K562 (cell line): Measurements from ENCODE around the gene CDC14A. TPM values are rescaled to one million over a fixed set of nuclear protein-coding genes. Genes with fewer than 3 reads are reported as not detected.

Source experiments
- ATAC-seq: fragments of 200-7000 bp; cut with Tn5 transposase; 3 replicates; pipeline ENCODE4 v1.9.1; 2020; ENCODE audit warnings: moderate library complexity
- BruUV-seq: library from RNA; stranded (reverse); fragments of 400-500 nt; replicated peaks from 2 replicates; lab custom pipeline; 2021; lab: Mats Ljungman, UMichigan
- CTCF ChIA-PET: fragments of 300-600 bp; formaldehyde crosslinking; extraction: SDS; loops from one replicate; lab custom pipeline; 2021; ENCODE audit warnings: low intra/inter-chr PET ratio; lab: Yijun Ruan, JAX
- POLR2A ChIA-PET: fragments of 300-600, 350-650 bp; sonication (Branson Sonifier 250); formaldehyde crosslinking; extraction: SDS; loops from one replicate; lab custom pipeline; 2021; ENCODE audit warnings: antibody characterized with exemption, inconsistent platforms; lab: Yijun Ruan, JAX
- DNase-seq, 4 experiments: peaks; one replicate each; pipeline versions ENCODE4 v3.0.0 to v3.0.0-alpha.2; 2011 to 2018; ENCODE audit warnings: low spot score in 3 of 4, mixed read lengths in 3 of 4; ENCODE audit errors: extremely low read depth in 1 of 4
- FAIRE-seq: peaks from 2 replicates; lab custom pipeline; 2011; peaks lifted over from hg19 to GRCh38; lab: Jason Lieb, UNC
- H2AFZ ChIP-seq: 2 replicates; pipeline ENCODE4 v1.6.0; 2011; ENCODE audit warnings: low read depth, low read length, control low read depth, inconsistent platforms
- H3K27ac ChIP-seq: fragments of 200-600 bp; 3 replicates; pipeline ENCODE4 v1.8.0; 2011; ENCODE audit warnings: low read depth, mild to moderate bottlenecking, control low read depth, inconsistent platforms, low read length, moderate library complexity, mixed read lengths; ENCODE audit errors: extremely low read depth
- H3K27me3 ChIP-seq, 2 experiments: fragments of 300-600 bp in 1 of 2; 2 replicates in 1 of 2; 3 replicates in 1 of 2; pipeline versions ENCODE4 v1.6.0 to v1.8.0; 2011; ENCODE audit warnings: inconsistent platforms in 2 of 2, low read length in 2 of 2, mild to moderate bottlenecking in 1 of 2, mixed read lengths in 1 of 2, moderate library complexity in 1 of 2; ENCODE audit not compliant: control insufficient read depth in 2 of 2, insufficient read depth in 2 of 2
- H3K36me3 ChIP-seq: fragments of 300-600 bp; 3 replicates; pipeline ENCODE4 v1.8.0; 2011; ENCODE audit warnings: mild to moderate bottlenecking, low read length, inconsistent platforms; ENCODE audit not compliant: control insufficient read depth, insufficient read depth
- H3K4me1 ChIP-seq, 2 experiments: fragments of 200-600 bp in 1 of 2; replicated peaks in 1 of 2; 2 replicates in 1 of 2; 3 replicates in 1 of 2; pipeline versions ENCODE4 v1.5.1 to v1.8.0; 2011; ENCODE audit warnings: inconsistent platforms in 2 of 2, low read length in 2 of 2, mild to moderate bottlenecking in 1 of 2, mixed read lengths in 1 of 2, moderate library complexity in 1 of 2; ENCODE audit not compliant: control insufficient read depth in 2 of 2, insufficient read depth in 2 of 2
- H3K4me2 ChIP-seq: 2 replicates; pipeline ENCODE4 v1.6.1; 2011; ENCODE audit warnings: low read length, control low read depth, inconsistent platforms, mixed read lengths; ENCODE audit not compliant: insufficient read depth
- H3K4me3 ChIP-seq: fragments of 200-600 bp; sonication (generic), shearing (Covaris generic); 2 replicates; pipeline ENCODE4 v1.5.1; 2016; ENCODE audit warnings: control low read depth, inconsistent platforms
- H3K79me2 ChIP-seq: fragments of 200-600 bp; 3 replicates; pipeline ENCODE4 v1.8.0; 2011; ENCODE audit warnings: low read length, inconsistent platforms; ENCODE audit not compliant: control insufficient read depth, insufficient read depth
- H3K9ac ChIP-seq, 2 experiments: 2 replicates each; pipeline versions ENCODE4 v1.6.0 to v1.6.1; 2011; ENCODE audit warnings: low read depth in 2 of 2, low read length in 2 of 2, control low read depth in 1 of 2, inconsistent platforms in 1 of 2, mild to moderate bottlenecking in 1 of 2, mixed read lengths in 1 of 2; ENCODE audit not compliant: insufficient read depth in 1 of 2
- H3K9me1 ChIP-seq: one replicate; pipeline ENCODE4 v1.6.0; 2011; ENCODE audit warnings: inconsistent platforms, mild to moderate bottlenecking, low read length, moderate library complexity; ENCODE audit not compliant: control insufficient read depth, insufficient read depth
- H3K9me3 ChIP-seq: replicated peaks from 2 replicates; pipeline ENCODE4 v1.5.1; 2011; ENCODE audit warnings: low read depth, low read length, inconsistent platforms; ENCODE audit not compliant: control insufficient read depth, insufficient read depth
- H4K20me1 ChIP-seq: replicated peaks from 2 replicates; pipeline ENCODE4 v1.6.1; 2011; ENCODE audit warnings: low read length, inconsistent platforms, mixed read lengths; ENCODE audit not compliant: control insufficient read depth, insufficient read depth
- DNMT1 ChIP-seq: fragments of 450-650 bp; IDR thresholded peaks from 2 replicates; pipeline ENCODE4 v1.6.1; 2016; ENCODE audit warnings: antibody characterized with exemption, mild to moderate bottlenecking
- E2F5 ChIP-seq: sonication (generic); formaldehyde crosslinking; IDR thresholded peaks from 2 replicates; pipeline ENCODE4 v1.8.0; 2022; ENCODE audit warnings: mild to moderate bottlenecking, missing genetic modification reagents
- ETV1 ChIP-seq: fragments of 450-650 bp; conservative IDR thresholded peaks from 2 replicates; pipeline ENCODE4 v1.6.1; 2016; ENCODE audit warnings: missing genetic modification characterization, control low read depth, low read depth, missing compliant biosample characterization
- HCFC1 ChIP-seq: IDR thresholded peaks from 2 replicates; pipeline ENCODE4 v1.6.1; 2012; ENCODE audit warnings: low read depth, low read length, improper control_type of control experiment
- HDAC1 ChIP-seq, 2 experiments: fragments of 450-650 bp; IDR thresholded peaks; 2 replicates each; pipeline ENCODE4 v1.6.1; 2016 to 2017; ENCODE audit warnings: inconsistent platforms in 1 of 2, mild to moderate bottlenecking in 1 of 2, moderate library complexity in 1 of 2
- HDAC2 ChIP-seq: fragments of 450-650 bp; IDR thresholded peaks from 2 replicates; pipeline ENCODE4 v1.6.1; 2016; ENCODE audit warnings: mild to moderate bottlenecking
- KDM1A ChIP-seq, 2 experiments: fragments of 450-650 bp; IDR thresholded peaks; 2 replicates each; pipeline ENCODE4 v1.6.1; 2016; ENCODE audit warnings: mild to moderate bottlenecking in 2 of 2
- NCOA2 ChIP-seq, 2 experiments: fragments of 450-650 bp; IDR thresholded peaks; 2 replicates each; pipeline ENCODE4 v1.6.1; 2018; ENCODE audit warnings: mild to moderate bottlenecking in 2 of 2, moderate library complexity in 1 of 2; ENCODE audit not compliant: partially characterized antibody in 2 of 2
- SMAD3 ChIP-seq: fragments of 450-650 bp; formaldehyde crosslinking; conservative IDR thresholded peaks from 2 replicates; pipeline ENCODE4 v1.4.0; 2020; ENCODE audit warnings: mild to moderate bottlenecking
- TCF7 ChIP-seq: sonication (generic); IDR thresholded peaks from 2 replicates; pipeline ENCODE4 v1.6.1; 2016; ENCODE audit warnings: antibody characterized with exemption, borderline replicate concordance
- TFAP4 ChIP-seq: sonication (generic); formaldehyde crosslinking; IDR thresholded peaks from 2 replicates; pipeline ENCODE4 v1.8.0; 2022; ENCODE audit warnings: missing genetic modification reagents, mild to moderate bottlenecking, moderate library complexity, borderline replicate concordance
- ZBTB17 ChIP-seq: fragments of 450-650 bp; formaldehyde crosslinking; IDR thresholded peaks from 2 replicates; pipeline ENCODE4 v1.4.0; 2020; ENCODE audit warnings: mild to moderate bottlenecking
- ZFP1 ChIP-seq: fragments of 450-650 bp; formaldehyde crosslinking; IDR thresholded peaks from 2 replicates; pipeline ENCODE4 v1.4.0; 2020; ENCODE audit warnings: mild to moderate bottlenecking, mixed read lengths
- ZNF23 ChIP-seq: fragments of 250-450 bp; sonication (Bioruptor Pico); IDR thresholded peaks from 2 replicates; pipeline ENCODE4 v1.4.0; 2020; ENCODE audit warnings: mild to moderate bottlenecking
- WGBS: fragments of 100-300 bp; shearing (Covaris generic); methylation state at CpG from one replicate; pipeline ENCODE4 v1.1.6; 2016; ENCODE audit warnings: low coverage, mixed read lengths; ENCODE audit not compliant: insufficient coverage; ENCODE audit errors: missing lambda C conversion rate; 5-methylcytosine and 5-hydroxymethylcytosine counted together
- in situ Hi-C: fragments of 300-500 bp; cut with MboI; formaldehyde crosslinking; loops from 4 replicates; pipeline ENCODE4 v1.15.0; 2018; ENCODE audit warnings: inconsistent platforms, mixed read lengths
- intact Hi-C: fragments of 100-400 bp; cut with micrococcal nuclease; formaldehyde crosslinking; loops from 2 replicates; pipeline ENCODE4 v1.14.2; 2022
- polyA plus RNA-seq, 8 experiments: library from polyadenylated mRNA; depleted of rRNA in 4 of 8; stranded (reverse) in 5 of 8; unstranded in 3 of 8; fragments of >200 nt; fragmentation: Nextera tagmentation in 2 of 8; fragmentation: Illumina TruSeq in 1 of 8; extraction: Ambion mirVana in 2 of 8; extraction: Trizol in 1 of 8; gene quantifications; 2 replicates each; pipeline versions ENCODE4 v1.2.1 to v1.2.3, GENCODE V29; 2011 to 2014; ENCODE audit warnings: inconsistent platforms in 1 of 8, missing spikeins in 1 of 8
- total RNA-seq, 7 experiments: library from RNA; depleted of rRNA in 6 of 7; stranded (reverse); fragments of >200 nt in 6 of 7; fragmentation: Illumina TruSeq in 2 of 7; extraction: Trizol in 2 of 7; gene quantifications; 2 replicates each; pipeline versions ENCODE4 v1.2.1 to v1.2.3, GENCODE V29; 2011 to 2021; ENCODE audit warnings: low replicate concordance in 1 of 7
- TF ChIP-seq, protein P1 (sequence below): fragments of 450-650 bp; formaldehyde crosslinking; IDR thresholded peaks from 2 replicates; pipeline ENCODE4 v1.4.0; 2022; ENCODE audit warnings: missing genetic modification characterization
- TF ChIP-seq, protein P2 (sequence below): fragments of 450-650 bp; IDR thresholded peaks from 2 replicates; pipeline ENCODE4 v1.6.1; 2016

Gene CDC14A
- total and polyA plus RNA-seq, 9 of the 15 experiments (the other 6 are each of a cell fraction or from before 2014, with no cell fraction given): 17.0 to 74.3 (median 33.4) TPM

- TF ChIP-seq ZBTB17 (CRISPR knock-in tag): no peak
- TF ChIP-seq SMAD3: 0 out of 2 replicates have a peak, but pooled peaks have one; percentile 47
- TF ChIP-seq, protein P1, sequence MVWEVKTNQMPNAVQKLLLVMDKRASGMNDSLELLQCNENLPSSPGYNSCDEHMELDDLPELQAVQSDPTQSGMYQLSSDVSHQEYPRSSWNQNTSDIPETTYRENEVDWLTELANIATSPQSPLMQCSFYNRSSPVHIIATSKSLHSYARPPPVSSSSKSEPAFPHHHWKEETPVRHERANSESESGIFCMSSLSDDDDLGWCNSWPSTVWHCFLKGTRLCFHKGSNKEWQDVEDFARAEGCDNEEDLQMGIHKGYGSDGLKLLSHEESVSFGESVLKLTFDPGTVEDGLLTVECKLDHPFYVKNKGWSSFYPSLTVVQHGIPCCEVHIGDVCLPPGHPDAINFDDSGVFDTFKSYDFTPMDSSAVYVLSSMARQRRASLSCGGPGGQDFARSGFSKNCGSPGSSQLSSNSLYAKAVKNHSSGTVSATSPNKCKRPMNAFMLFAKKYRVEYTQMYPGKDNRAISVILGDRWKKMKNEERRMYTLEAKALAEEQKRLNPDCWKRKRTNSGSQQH (CRISPR knock-in tag): no peak
- TF ChIP-seq, protein P2, sequence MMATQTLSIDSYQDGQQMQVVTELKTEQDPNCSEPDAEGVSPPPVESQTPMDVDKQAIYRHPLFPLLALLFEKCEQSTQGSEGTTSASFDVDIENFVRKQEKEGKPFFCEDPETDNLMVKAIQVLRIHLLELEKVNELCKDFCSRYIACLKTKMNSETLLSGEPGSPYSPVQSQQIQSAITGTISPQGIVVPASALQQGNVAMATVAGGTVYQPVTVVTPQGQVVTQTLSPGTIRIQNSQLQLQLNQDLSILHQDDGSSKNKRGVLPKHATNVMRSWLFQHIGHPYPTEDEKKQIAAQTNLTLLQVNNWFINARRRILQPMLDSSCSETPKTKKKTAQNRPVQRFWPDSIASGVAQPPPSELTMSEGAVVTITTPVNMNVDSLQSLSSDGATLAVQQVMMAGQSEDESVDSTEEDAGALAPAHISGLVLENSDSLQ: peak; percentile 81
- peak; percentile 83 for TF ChIP-seq HDAC2
- TF ChIP-seq KDM1A (IDR thresholded peaks at IDR 0.05): peak; percentile 83 to 86
- TF ChIP-seq HCFC1: no peak
These were observed 87.9 kb downstream of the CDC14A start (continued) for GRCh38 chr1:100440075-100440809.

- Histone ChIP-seq H2AFZ (no peak overlapping the region), H3K27me3 (no peaks in the 10 kb centered on the region), H3K9me3 (no peaks in the 10 kb centered on the region), H3K4me1 (peaks cover 0 to 44% of the 10 kb centered on the region in 2 experiments), H4K20me1 (0 out of 2 replicates have a peak, but pooled peaks cover 3% of the 10 kb centered on the region), H3K4me2 (no peak overlapping the region), H3K4me3 (no peak overlapping the region), H3K27ac (no peak overlapping the region), H3K79me2 (peaks cover 48% of the 10 kb centered on the region), H3K9me1 (no peaks in the 10 kb centered on the region), H3K36me3 (peaks cover 66% of the 10 kb centered on the region), H3K9ac (no peak overlapping the region)
- in situ Hi-C loops (no loop called here), intact Hi-C loops (no loop called here)
- ATAC-seq (no peak), DNase-seq (no peak), FAIRE-seq (no peak)
- POLR2A ChIA-PET: interaction anchor here (1.3 kb wide), 1 partner anchor 19 kb away, joined by 3 read pairs; no protein-coding TSS in a partner anchor
- 64% methylated on average over 2 of the region's 2 CpGs for WGBS
- BruUV-seq: no TSS peak
- CTCF ChIA-PET: no interaction called here
- TF ChIP-seq ETV1 (no peak), TFAP4 (CRISPR knock-in tag) (no peak), ZFP1 (CRISPR knock-in tag) (no peak), DNMT1 (no peak), HDAC1 (IDR thresholded peaks at IDR 0.05) (no peak), ZNF23 (CRISPR knock-in tag) (no peak), TCF7 (no peak), E2F5 (no peak), NCOA2 (IDR thresholded peaks at IDR 0.05; ENCODE audit: partially characterized antibody in 2 of 2) (no peak)
These were observed 88.8 kb downstream of the CDC14A start for GRCh38 chr1:100441146-100441545.
